D721Med (cell line): Measurements from ENCODE around the gene EIF2B5.

ENCODE experiments used
- DNase-seq: peaks from one replicate; pipeline ENCODE4 v3.0.0; 2011; ENCODE audit warnings: low spot score; ENCODE audit not compliant: insufficient read length
- FAIRE-seq: peaks from 2 replicates; lab custom pipeline; 2011; peaks lifted over from hg19 to GRCh38; lab: Jason Lieb, UNC
- CTCF ChIP-seq: IDR thresholded peaks from 2 replicates; pipeline ENCODE4 v1.5.1; 2012; ENCODE audit warnings: mild to moderate bottlenecking, control low read depth; ENCODE audit not compliant: insufficient read depth; ENCODE audit errors: missing control alignments

EIF2B5 gene

GRCh38 chr3:184189421-184189820 is 54.3 kb downstream of the EIF2B5 start:
- FAIRE-seq (no peak), DNase-seq (no peak)
- TF ChIP-seq CTCF = no peak

GRCh38 chr3:184192889-184193288 is 57.7 kb downstream of the EIF2B5 start:
- FAIRE-seq = no peak
- DNase-seq = no peak
- TF ChIP-seq CTCF = no peak

- FAIRE-seq = no peak
- DNase-seq = no peak
- TF ChIP-seq CTCF = no peak
These were observed 58.9 kb downstream of the EIF2B5 start for GRCh38 chr3:184193991-184194539.
